IMR-90 (cell line): ENCODE data around the gene TMEM208. TPM values are rescaled to one million over a fixed set of nuclear protein-coding genes. Genes with fewer than 3 reads are reported as not detected.
A peak's percentile ranks its signal among the peaks of the same experiment; 100 is the strongest.

Experiments used
- ATAC-seq: fragments of 200-7000 bp; cut with Tn5 transposase; 2 replicates; pipeline ENCODE4 v1.9.1; 2020; ENCODE audit warnings: low read depth, mild to moderate bottlenecking, moderate library complexity
- BruUV-seq: library from RNA; stranded (reverse); fragments of 400-500 nt; replicated peaks from 2 replicates; lab custom pipeline; 2021; lab: Mats Ljungman, UMichigan
- CTCF ChIA-PET: fragments of 300-600 bp; formaldehyde crosslinking; extraction: SDS; loops from one replicate; lab custom pipeline; 2021; ENCODE audit warnings: antibody characterized with exemption; lab: Yijun Ruan, JAX
- POLR2A ChIA-PET: fragments of 300-600 bp; sonication (Branson Sonifier 250); formaldehyde crosslinking; loops from one replicate; lab custom pipeline; 2022; ENCODE audit warnings: antibody characterized with exemption; ENCODE audit not compliant: unreplicated experiment; lab: Charles Lee
- DNase-seq: peaks from one replicate; pipeline ENCODE4 v3.0.0; 2013
- H2AFZ ChIP-seq: replicated peaks from 2 replicates; pipeline ENCODE3; 2013; ENCODE audit warnings: low read length, mild to moderate bottlenecking; ENCODE audit not compliant: poor library complexity
- H2AK5ac ChIP-seq: 2 replicates; pipeline ENCODE4 v1.6.1; 2013; ENCODE audit warnings: low read depth, low read length, inconsistent platforms
- H2AK9ac ChIP-seq: replicated peaks from 2 replicates; pipeline ENCODE3; 2013; ENCODE audit warnings: mild to moderate bottlenecking, low read depth, low read length, moderate library complexity; ENCODE audit not compliant: poor library complexity
- H2BK120ac ChIP-seq: 2 replicates; pipeline ENCODE4 v1.6.1; 2013; ENCODE audit warnings: low read depth, low read length, inconsistent platforms
- H2BK15ac ChIP-seq: 3 replicates; pipeline ENCODE4 v1.6.1; 2013; ENCODE audit warnings: low read depth, low read length, inconsistent platforms
- H2BK20ac ChIP-seq: 2 replicates; pipeline ENCODE4 v1.6.1; 2013; ENCODE audit warnings: low read depth, mild to moderate bottlenecking, inconsistent platforms, low read length, moderate library complexity
- H2BK5ac ChIP-seq: 2 replicates; pipeline ENCODE4 v1.6.1; 2013; ENCODE audit warnings: mild to moderate bottlenecking, low read depth, low read length, inconsistent platforms; ENCODE audit not compliant: poor library complexity, severe bottlenecking
- H3K14ac ChIP-seq: replicated peaks from 2 replicates; pipeline ENCODE4 v1.6.1; 2013; ENCODE audit warnings: low read depth, low read length, inconsistent platforms
- H3K18ac ChIP-seq: 2 replicates; pipeline ENCODE4 v1.6.1; 2013; ENCODE audit warnings: low read depth, low read length, control low read depth
- H3K23ac ChIP-seq: 2 replicates; pipeline ENCODE4 v1.6.1; 2013; ENCODE audit warnings: low read depth, low read length, inconsistent platforms
- H3K27ac ChIP-seq: 2 replicates; pipeline ENCODE4 v1.5.1; 2013; ENCODE audit warnings: mild to moderate bottlenecking, control low read depth, low read length; ENCODE audit not compliant: insufficient read depth
- H3K27me3 ChIP-seq: 2 replicates; pipeline ENCODE4 v1.6.1; 2013; ENCODE audit warnings: low read length; ENCODE audit not compliant: control insufficient read depth, insufficient read depth
- H3K36me3 ChIP-seq: 2 replicates; pipeline ENCODE4 v1.6.1; 2013; ENCODE audit warnings: low read length, mixed read lengths; ENCODE audit not compliant: control insufficient read depth, insufficient read depth
- H3K4ac ChIP-seq: 2 replicates; pipeline ENCODE4 v1.6.1; 2013; ENCODE audit warnings: low read depth, low read length, inconsistent platforms
- H3K4me1 ChIP-seq: 2 replicates; pipeline ENCODE4 v1.6.1; 2013; ENCODE audit warnings: low read length, mixed read lengths; ENCODE audit not compliant: control insufficient read depth, insufficient read depth
- H3K4me2 ChIP-seq: 2 replicates; pipeline ENCODE4 v1.6.1; 2013; ENCODE audit warnings: low read depth, mild to moderate bottlenecking, control low read depth, low read length, moderate library complexity
- H3K4me3 ChIP-seq: 2 replicates; pipeline ENCODE4 v1.5.1; 2013; ENCODE audit warnings: low read depth, mild to moderate bottlenecking, control low read depth, low read length, moderate library complexity; ENCODE audit not compliant: insufficient read depth
- H3K56ac ChIP-seq: 2 replicates; pipeline ENCODE4 v1.6.1; 2013; ENCODE audit warnings: low read length, inconsistent platforms; ENCODE audit not compliant: insufficient read depth; ENCODE audit errors: extremely low read depth
- H3K79me1 ChIP-seq, 2 experiments: 2 replicates each; pipeline ENCODE4 v1.6.1; 2013; ENCODE audit warnings: low read length in 2 of 2, inconsistent platforms in 1 of 2, low read depth in 1 of 2
- H3K9ac ChIP-seq: 2 replicates; pipeline ENCODE4 v1.6.1; 2013; ENCODE audit warnings: low read depth, low read length, control low read depth
- H3K9me1 ChIP-seq: 2 replicates; pipeline ENCODE4 v1.6.1; 2013; ENCODE audit warnings: low read length, inconsistent platforms; ENCODE audit not compliant: insufficient read depth
- H3K9me3 ChIP-seq: 2 replicates; pipeline ENCODE4 v1.6.1; 2013; ENCODE audit warnings: low read length; ENCODE audit not compliant: control insufficient read depth, insufficient read depth
- H4K20me1 ChIP-seq: 2 replicates; pipeline ENCODE4 v1.6.1; 2013; ENCODE audit warnings: low read length, inconsistent platforms; ENCODE audit not compliant: insufficient read depth
- H4K5ac ChIP-seq: 2 replicates; pipeline ENCODE4 v1.6.1; 2013; ENCODE audit warnings: mild to moderate bottlenecking, low read depth, low read length, control low read depth
- H4K8ac ChIP-seq, 2 experiments: 2 replicates each; pipeline ENCODE4 v1.6.1; 2013; ENCODE audit warnings: low read depth in 2 of 2, low read length in 2 of 2, control low read depth in 1 of 2, inconsistent platforms in 1 of 2
- H4K91ac ChIP-seq: 2 replicates; pipeline ENCODE4 v1.6.1; 2013; ENCODE audit warnings: low read depth, low read length, inconsistent platforms; ENCODE audit not compliant: insufficient read depth
- POLR2A ChIP-seq: IDR thresholded peaks from 2 replicates; pipeline ENCODE4 v1.6.1; 2012; ENCODE audit warnings: mild to moderate bottlenecking, low read depth, low read length
- RAD21 ChIP-seq: IDR thresholded peaks from 2 replicates; pipeline ENCODE4 v1.6.1; 2012; ENCODE audit warnings: low read length, improper control_type of control experiment
- RFX5 ChIP-seq: IDR thresholded peaks from 2 replicates; pipeline ENCODE4 v1.8.0; 2012; ENCODE audit warnings: low read depth, mild to moderate bottlenecking, low read length, moderate library complexity
- WGBS, 2 experiments: methylation state at CpG; one replicate each; pipeline versions ENCODE4 v1.1.5 to v1.1.7; 2013; ENCODE audit warnings: missing lambda C conversion rate in 2 of 2; ENCODE audit not compliant: insufficient read length in 1 of 2; ENCODE audit errors: extremely low coverage in 2 of 2; 5-methylcytosine and 5-hydroxymethylcytosine counted together
- dilution Hi-C: fragments of 300-500 bp; cut with HindIII; formaldehyde crosslinking; loops from one replicate; pipeline ENCODE4 v1.14.3; 2018; ENCODE audit warnings: low sequenced_read_pairs; ENCODE audit not compliant: unreplicated experiment
- in situ Hi-C: fragments of 300-500 bp; cut with MboI; formaldehyde crosslinking; loops from 3 replicates; pipeline ENCODE4 v1.14.3; 2019; ENCODE audit warnings: low sequenced_read_pairs, inconsistent platforms, mixed read lengths
- intact Hi-C: fragments of 100-400 bp; cut with micrococcal nuclease; formaldehyde crosslinking; loops from 2 replicates; pipeline ENCODE4 v1.10.0; 2022
- polyA plus RNA-seq, 3 experiments: library from polyadenylated mRNA; depleted of rRNA; stranded (reverse); fragments of >200 nt; gene quantifications; 2 replicates each; pipeline ENCODE4 v1.2.3, GENCODE V29; 2012; ENCODE audit warnings: low replicate concordance in 1 of 3
- total RNA-seq: library from RNA; depleted of rRNA; stranded (reverse); fragments of >200 nt; gene quantifications from 2 replicates; pipeline ENCODE4 v1.2.3, GENCODE V29; 2012

TMEM208 gene
- total and polyA plus RNA-seq, 2 of the 4 experiments (the other 2 are of a cell fraction), result 65.6 to 66.5 TPM

- in situ Hi-C loops, result no loop called here
- Histone ChIP-seq H3K4me1 (peaks cover 7% of the 10 kb centered on the region), H3K14ac (no peak overlapping the region), H3K36me3 (peaks cover 6% of the 10 kb centered on the region), H3K4ac (peak overlapping the region; percentile 24; the same call in 1 of the 2 replicates), H3K9me3 (no peaks in the 10 kb centered on the region), H2AFZ (peak overlapping the region; percentile 8), H3K56ac (no peak overlapping the region), H2BK20ac (no peak overlapping the region), H4K8ac (peak overlapping the region in 1 of 2 experiments; percentile 13; a peak in 1 of 4 replicates), H2BK120ac (peak overlapping the region; percentile 8; the same call in 1 of the 2 replicates), H2BK15ac (no peak overlapping the region), H2AK5ac (0 out of 2 replicates have a peak overlapping the region, but pooled peaks have one; percentile 35), H3K18ac (no peak overlapping the region), H3K79me1 (peaks cover 0 to 4% of the 10 kb centered on the region in 2 experiments; a peak in 1 of 4 replicates), H3K4me2 (no peak overlapping the region), H3K9ac (no peak overlapping the region), H2AK9ac (peak overlapping the region; percentile 15), H4K20me1 (no peaks in the 10 kb centered on the region), H3K9me1 (peaks cover 10% of the 10 kb centered on the region; the same call in 1 of the 2 replicates), H2BK5ac (no peak overlapping the region), H3K27ac (no peak overlapping the region), H4K5ac (no peak overlapping the region), H4K91ac (no peak overlapping the region), H3K4me3 (no peak overlapping the region), H3K23ac (no peak overlapping the region), H3K27me3 (no peaks in the 10 kb centered on the region)
- WGBS, 2 experiments, result 92% methylated on average over 2 of the region's 5 CpGs; no CpG with 5 or more reads in 1 of the 2 experiments
- TF ChIP-seq RFX5 (no peak), POLR2A (no peak), RAD21 (no peak)
- DNase-seq, result no peak
- ATAC-seq, result no peak
- BruUV-seq, result no TSS peak
- intact Hi-C loops, result no loop called here
- dilution Hi-C loops, result no loop called here
- ChIA-PET CTCF (interaction anchor here (1.1 kb wide), 1 partner anchor 9 kb away, joined by 3 read pairs; no protein-coding TSS in a partner anchor), POLR2A (interaction anchor here (0.6 kb wide), 1 partner anchor 112 kb away, joined by 3 read pairs; no protein-coding TSS in a partner anchor)
These were observed 42.8 kb downstream of the TMEM208 start for GRCh38 chr16:67269766-67270165.
